ENCODE results near the gene TTLL7. TPM values are rescaled to one million over a fixed set of nuclear protein-coding genes. Genes with fewer than 3 reads are reported as not detected.
A peak's percentile ranks its signal among the peaks of the same experiment; 100 is the strongest.

Gene TTLL7
- total RNA-seq, 1 experiment from 2014 or later, result 2.0 TPM

GRCh38 chr1:83934550-83934949, 64.4 kb downstream of the TTLL7 start:
- Mint-ChIP-seq H3K9me3 (ENCODE audit: unreplicated experiment) (no peaks in the 10 kb centered on the region), H3K27ac (ENCODE audit: low read depth, unreplicated experiment) (no peak overlapping the region), H3K27me3 (ENCODE audit: insufficient read depth, unreplicated experiment) (no peaks in the 10 kb centered on the region), H3K4me3 (ENCODE audit: unreplicated experiment) (no peak overlapping the region), H3K4me1 (ENCODE audit: insufficient read depth, unreplicated experiment) (no peaks in the 10 kb centered on the region), H3K36me3 (ENCODE audit: insufficient read depth, unreplicated experiment) (no peaks in the 10 kb centered on the region)
- DNase-seq (ENCODE audit: unreplicated experiment), result no peak
- TF ChIP-seq, protein P1, sequence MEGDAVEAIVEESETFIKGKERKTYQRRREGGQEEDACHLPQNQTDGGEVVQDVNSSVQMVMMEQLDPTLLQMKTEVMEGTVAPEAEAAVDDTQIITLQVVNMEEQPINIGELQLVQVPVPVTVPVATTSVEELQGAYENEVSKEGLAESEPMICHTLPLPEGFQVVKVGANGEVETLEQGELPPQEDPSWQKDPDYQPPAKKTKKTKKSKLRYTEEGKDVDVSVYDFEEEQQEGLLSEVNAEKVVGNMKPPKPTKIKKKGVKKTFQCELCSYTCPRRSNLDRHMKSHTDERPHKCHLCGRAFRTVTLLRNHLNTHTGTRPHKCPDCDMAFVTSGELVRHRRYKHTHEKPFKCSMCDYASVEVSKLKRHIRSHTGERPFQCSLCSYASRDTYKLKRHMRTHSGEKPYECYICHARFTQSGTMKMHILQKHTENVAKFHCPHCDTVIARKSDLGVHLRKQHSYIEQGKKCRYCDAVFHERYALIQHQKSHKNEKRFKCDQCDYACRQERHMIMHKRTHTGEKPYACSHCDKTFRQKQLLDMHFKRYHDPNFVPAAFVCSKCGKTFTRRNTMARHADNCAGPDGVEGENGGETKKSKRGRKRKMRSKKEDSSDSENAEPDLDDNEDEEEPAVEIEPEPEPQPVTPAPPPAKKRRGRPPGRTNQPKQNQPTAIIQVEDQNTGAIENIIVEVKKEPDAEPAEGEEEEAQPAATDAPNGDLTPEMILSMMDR (IDR thresholded peaks at IDR 0.05; ENCODE audit: unreplicated experiment), result no peak
- intact Hi-C loops (cut with micrococcal nuclease), result loop anchor here (5.0 kb wide), 1 partner anchor 818 kb away; no protein-coding TSS in a partner anchor
- ChIA-PET CTCF (interaction anchor here (1.1 to 6.9 kb wide), 4 partner anchors 8 to 499 kb away, joined by 4 to 105 read pairs (median 16); no protein-coding TSS in a partner anchor), POLR2A (no interaction called here)
- no TSS peak for BruUV-seq (replicated peaks)

DNA sequence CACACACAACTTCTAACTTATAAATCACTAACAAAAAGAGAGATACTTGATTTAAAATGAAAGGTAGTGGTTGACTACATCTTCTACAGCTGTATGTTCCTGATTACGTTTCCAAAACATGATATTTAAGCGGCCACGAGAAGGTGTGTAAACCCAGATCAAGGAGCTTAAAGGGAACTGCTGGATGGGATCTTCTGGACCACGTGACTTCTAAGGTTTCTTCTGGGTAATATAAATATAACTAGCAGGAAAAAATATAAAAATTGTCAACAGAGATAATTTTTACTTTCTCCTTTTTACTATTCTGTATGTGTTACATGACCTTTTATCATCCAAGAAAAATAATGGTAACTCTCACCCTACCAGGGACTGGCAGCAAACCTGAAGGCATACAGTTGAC, 66.2 kb downstream of the TTLL7 start:
- TF ChIP-seq, protein P1 (IDR thresholded peaks at IDR 0.05; ENCODE audit: unreplicated experiment), result no peak
- no peaks in the 10 kb centered on the region for H3K4me1 Mint-ChIP-seq (ENCODE audit: insufficient read depth, unreplicated experiment)
- H3K36me3 Mint-ChIP-seq (ENCODE audit: insufficient read depth, unreplicated experiment), result no peaks in the 10 kb centered on the region
- H3K9me3 Mint-ChIP-seq (ENCODE audit: unreplicated experiment), result no peaks in the 10 kb centered on the region
- POLR2A ChIA-PET, result no interaction called here
- intact Hi-C loops (cut with micrococcal nuclease), result loop anchor here (5.0 kb wide), 1 partner anchor 820 kb away; no protein-coding TSS in a partner anchor
- H3K27ac Mint-ChIP-seq (ENCODE audit: low read depth, unreplicated experiment), result no peak overlapping the region
- H3K4me3 Mint-ChIP-seq (ENCODE audit: unreplicated experiment), result no peak overlapping the region
- no peak for DNase-seq (ENCODE audit: unreplicated experiment)
- BruUV-seq (replicated peaks), result no TSS peak
- CTCF ChIA-PET, result interaction anchor here (0.6 to 6.9 kb wide), 13 partner anchors 10 to 1299 kb away, joined by 3 to 105 read pairs (median 3); partner anchors contain the start of gene TTLL7
- H3K27me3 Mint-ChIP-seq (ENCODE audit: insufficient read depth, unreplicated experiment), result no peaks in the 10 kb centered on the region

DNA sequence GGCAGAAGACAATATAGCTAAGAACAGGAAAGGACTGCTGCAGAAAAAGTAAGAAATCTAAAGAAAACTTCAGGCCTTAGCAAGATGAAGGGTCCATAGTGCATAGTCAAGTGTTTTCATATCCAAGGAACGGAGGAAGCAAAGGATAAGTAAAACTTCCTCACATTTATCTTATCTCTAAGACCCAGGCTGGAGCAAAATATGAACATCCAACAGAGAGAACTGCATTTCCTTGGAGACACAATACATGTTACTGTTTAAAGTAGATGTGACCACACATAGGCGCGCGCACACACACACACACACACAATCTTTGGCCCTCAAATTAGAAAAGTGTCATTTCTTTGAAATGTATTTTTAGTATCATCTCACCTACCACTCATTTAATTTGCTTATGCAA, 66.7 kb downstream of the TTLL7 start:
- Mint-ChIP-seq H3K9me3 (ENCODE audit: unreplicated experiment) (no peaks in the 10 kb centered on the region), H3K4me3 (ENCODE audit: unreplicated experiment) (no peak overlapping the region), H3K4me1 (ENCODE audit: insufficient read depth, unreplicated experiment) (no peaks in the 10 kb centered on the region), H3K36me3 (ENCODE audit: insufficient read depth, unreplicated experiment) (no peaks in the 10 kb centered on the region), H3K27me3 (ENCODE audit: insufficient read depth, unreplicated experiment) (no peaks in the 10 kb centered on the region), H3K27ac (ENCODE audit: low read depth, unreplicated experiment) (no peak overlapping the region)
- POLR2A ChIA-PET, result no interaction called here
- no peak for DNase-seq (ENCODE audit: unreplicated experiment)
- intact Hi-C loops (cut with micrococcal nuclease), result loop anchor here (5.0 kb wide), 1 partner anchor 820 kb away; no protein-coding TSS in a partner anchor
- no TSS peak for BruUV-seq (replicated peaks)
- CTCF ChIA-PET, result interaction anchor here (0.6 to 6.9 kb wide), 21 partner anchors 8 to 1300 kb away, joined by 3 to 105 read pairs (median 3); partner anchors contain the start of gene TTLL7
- TF ChIP-seq, protein P1 (IDR thresholded peaks at IDR 0.05; ENCODE audit: unreplicated experiment), result no peak

GRCh38 chr1:83931658-83932253, 67.2 kb downstream of the TTLL7 start:
- Mint-ChIP-seq H3K36me3 (ENCODE audit: insufficient read depth, unreplicated experiment) (no peaks in the 10 kb centered on the region), H3K27ac (ENCODE audit: low read depth, unreplicated experiment) (no peak overlapping the region)

More at GRCh38 chr1:83931658-83932253, 67.2 kb downstream of the TTLL7 start:
- peak; percentile 68 for DNase-seq (ENCODE audit: unreplicated experiment)
- no peaks in the 10 kb centered on the region for H3K27me3 Mint-ChIP-seq (ENCODE audit: insufficient read depth, unreplicated experiment)
- POLR2A ChIA-PET, result no interaction called here
- H3K4me1 Mint-ChIP-seq (ENCODE audit: insufficient read depth, unreplicated experiment), result no peaks in the 10 kb centered on the region
- CTCF ChIA-PET, result interaction anchor here (0.6 to 6.9 kb wide), 18 partner anchors 8 to 1022 kb away, joined by 3 to 105 read pairs (median 3); no protein-coding TSS in a partner anchor
- H3K9me3 Mint-ChIP-seq (ENCODE audit: unreplicated experiment), result no peaks in the 10 kb centered on the region
- intact Hi-C loops (cut with micrococcal nuclease), result loop anchor here (1.0 to 5.0 kb wide), 3 partner anchors 191 to 821 kb away; no protein-coding TSS in a partner anchor
- no peak overlapping the region for H3K4me3 Mint-ChIP-seq (ENCODE audit: unreplicated experiment)
- BruUV-seq (replicated peaks), result no TSS peak
- TF ChIP-seq, protein P1 (IDR thresholded peaks at IDR 0.05; ENCODE audit: unreplicated experiment), result peak; percentile 62
